ENCODE results near the gene KCNH4.

Gene KCNH4

GRCh38 chr17:42120161-42120769 is 60.7 kb downstream of the KCNH4 start:
- Histone ChIP-seq H4K20me1 (ENCODE audit: control insufficient read depth, insufficient read depth, low read depth, low read length) (no peaks in the 10 kb centered on the region), H3K4me3 (ENCODE audit: low read length) (peak overlapping the region; percentile 82), H3K9me3 (ENCODE audit: control insufficient read depth, insufficient read depth, low read length) (no peaks in the 10 kb centered on the region), H3K9me2 (replicated peaks; ENCODE audit: control insufficient read depth, low read length) (no peaks in the 10 kb centered on the region), H3K36me3 (ENCODE audit: control insufficient read depth, low read length) (peaks cover 50% of the 10 kb centered on the region), H3K79me2 (ENCODE audit: control insufficient read depth, low read length) (peaks cover 6% of the 10 kb centered on the region), H3K4me1 (ENCODE audit: control insufficient read depth, low read length) (peaks cover 36% of the 10 kb centered on the region), H3F3A (ENCODE audit: control insufficient read depth, insufficient read depth) (peaks cover 2% of the 10 kb centered on the region), H3K27me3 (ENCODE audit: control insufficient read depth, low read length) (no peaks in the 10 kb centered on the region), H3K4me2 (ENCODE audit: low read length) (peak overlapping the region; percentile 90), H3K27ac (ENCODE audit: low read depth, low read length) (no peak overlapping the region)
- TF ChIP-seq CTCF (IDR thresholded peaks at IDR 0.05; ENCODE audit: low read depth, low read length, poor library complexity, severe bottlenecking) (no peak), EZH2phosphoT487 (IDR thresholded peaks at IDR 0.05; ENCODE audit: borderline replicate concordance, low read length) (no peak)

- no peak overlapping the region for H3K4me3 ChIP-seq (ENCODE audit: low read length)
- no peaks in the 10 kb centered on the region; the same call in 1 of the 2 replicates for H3F3A ChIP-seq (ENCODE audit: control insufficient read depth, insufficient read depth)
- H3K27me3 ChIP-seq (ENCODE audit: control insufficient read depth, low read length) = no peaks in the 10 kb centered on the region
- no peak overlapping the region for H3K27ac ChIP-seq (ENCODE audit: low read depth, low read length)
- no peaks in the 10 kb centered on the region for H4K20me1 ChIP-seq (ENCODE audit: control insufficient read depth, insufficient read depth, low read depth, low read length)
- H3K9me2 ChIP-seq (replicated peaks; ENCODE audit: control insufficient read depth, low read length) = no peaks in the 10 kb centered on the region
- peaks cover 6% of the 10 kb centered on the region for H3K79me2 ChIP-seq (ENCODE audit: control insufficient read depth, low read length)
- TF ChIP-seq EZH2phosphoT487 (IDR thresholded peaks at IDR 0.05; ENCODE audit: borderline replicate concordance, low read length) = no peak
- no peak for TF ChIP-seq CTCF (IDR thresholded peaks at IDR 0.05; ENCODE audit: low read depth, low read length, poor library complexity, severe bottlenecking)
- peaks cover 50% of the 10 kb centered on the region for H3K36me3 ChIP-seq (ENCODE audit: control insufficient read depth, low read length)
- no peaks in the 10 kb centered on the region for H3K9me3 ChIP-seq (ENCODE audit: control insufficient read depth, insufficient read depth, low read length)
- H3K4me1 ChIP-seq (ENCODE audit: control insufficient read depth, low read length) = peaks cover 37% of the 10 kb centered on the region
- no peak overlapping the region for H3K4me2 ChIP-seq (ENCODE audit: low read length)
Observed at GRCh38 chr17:42119301-42119700, 61.6 kb downstream of the KCNH4 start.

GRCh38 chr17:42118545-42118944 is 62.4 kb downstream of the KCNH4 start:
- H3K9me3 ChIP-seq (ENCODE audit: control insufficient read depth, insufficient read depth, low read length) = no peaks in the 10 kb centered on the region
- TF ChIP-seq CTCF (IDR thresholded peaks at IDR 0.05; ENCODE audit: low read depth, low read length, poor library complexity, severe bottlenecking) (peak; percentile 76), EZH2phosphoT487 (IDR thresholded peaks at IDR 0.05; ENCODE audit: borderline replicate concordance, low read length) (no peak)
- H3K4me2 ChIP-seq (ENCODE audit: low read length) = no peak overlapping the region
- peaks cover 6% of the 10 kb centered on the region for H3K79me2 ChIP-seq (ENCODE audit: control insufficient read depth, low read length)
- peaks cover 54% of the 10 kb centered on the region for H3K36me3 ChIP-seq (ENCODE audit: control insufficient read depth, low read length)
- no peaks in the 10 kb centered on the region; the same call in 1 of the 2 replicates for H3F3A ChIP-seq (ENCODE audit: control insufficient read depth, insufficient read depth)
- H4K20me1 ChIP-seq (ENCODE audit: control insufficient read depth, insufficient read depth, low read depth, low read length) = no peaks in the 10 kb centered on the region
- H3K9me2 ChIP-seq (replicated peaks; ENCODE audit: control insufficient read depth, low read length) = no peaks in the 10 kb centered on the region
- no peaks in the 10 kb centered on the region for H3K27me3 ChIP-seq (ENCODE audit: control insufficient read depth, low read length)
- H3K4me1 ChIP-seq (ENCODE audit: control insufficient read depth, low read length) = peaks cover 39% of the 10 kb centered on the region
- no peak overlapping the region for H3K4me3 ChIP-seq (ENCODE audit: low read length)
- H3K27ac ChIP-seq (ENCODE audit: low read depth, low read length) = no peak overlapping the region

All from DOHH2 (cell line).